Measurements from ENCODE around the gene TMEM120A.

GRCh38 chr7:75980430-75981202, 13.8 kb downstream of the TMEM120A start:
- TF ChIP-seq ZFP3 (CRISPR knock-in tag; IDR thresholded peaks at IDR 0.05) (no peak), RARB (CRISPR knock-in tag; IDR thresholded peaks at IDR 0.05) (no peak), SNAI2 (CRISPR knock-in tag; IDR thresholded peaks at IDR 0.05) (no peak), PATZ1 (CRISPR knock-in tag; IDR thresholded peaks at IDR 0.05; ENCODE audit: borderline replicate concordance) (no peak), CSDC2 (CRISPR knock-in tag; IDR thresholded peaks at IDR 0.05) (no peak), ZNF8 (CRISPR knock-in tag; IDR thresholded peaks at IDR 0.05) (no peak), GLIS3 (CRISPR knock-in tag; IDR thresholded peaks at IDR 0.05) (no peak)
- TF ChIP-seq, protein P1, sequence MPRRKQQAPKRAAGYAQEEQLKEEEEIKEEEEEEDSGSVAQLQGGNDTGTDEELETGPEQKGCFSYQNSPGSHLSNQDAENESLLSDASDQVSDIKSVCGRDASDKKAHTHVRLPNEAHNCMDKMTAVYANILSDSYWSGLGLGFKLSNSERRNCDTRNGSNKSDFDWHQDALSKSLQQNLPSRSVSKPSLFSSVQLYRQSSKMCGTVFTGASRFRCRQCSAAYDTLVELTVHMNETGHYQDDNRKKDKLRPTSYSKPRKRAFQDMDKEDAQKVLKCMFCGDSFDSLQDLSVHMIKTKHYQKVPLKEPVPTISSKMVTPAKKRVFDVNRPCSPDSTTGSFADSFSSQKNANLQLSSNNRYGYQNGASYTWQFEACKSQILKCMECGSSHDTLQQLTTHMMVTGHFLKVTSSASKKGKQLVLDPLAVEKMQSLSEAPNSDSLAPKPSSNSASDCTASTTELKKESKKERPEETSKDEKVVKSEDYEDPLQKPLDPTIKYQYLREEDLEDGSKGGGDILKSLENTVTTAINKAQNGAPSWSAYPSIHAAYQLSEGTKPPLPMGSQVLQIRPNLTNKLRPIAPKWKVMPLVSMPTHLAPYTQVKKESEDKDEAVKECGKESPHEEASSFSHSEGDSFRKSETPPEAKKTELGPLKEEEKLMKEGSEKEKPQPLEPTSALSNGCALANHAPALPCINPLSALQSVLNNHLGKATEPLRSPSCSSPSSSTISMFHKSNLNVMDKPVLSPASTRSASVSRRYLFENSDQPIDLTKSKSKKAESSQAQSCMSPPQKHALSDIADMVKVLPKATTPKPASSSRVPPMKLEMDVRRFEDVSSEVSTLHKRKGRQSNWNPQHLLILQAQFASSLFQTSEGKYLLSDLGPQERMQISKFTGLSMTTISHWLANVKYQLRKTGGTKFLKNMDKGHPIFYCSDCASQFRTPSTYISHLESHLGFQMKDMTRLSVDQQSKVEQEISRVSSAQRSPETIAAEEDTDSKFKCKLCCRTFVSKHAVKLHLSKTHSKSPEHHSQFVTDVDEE (CRISPR knock-in tag; IDR thresholded peaks at IDR 0.05): no peak

Measured in SK-N-SH treated with all-trans-retinoic acid at 6 μM for 48 hours (cell line).